ENCODE measurements around the gene MRPL46.

- TF ChIP-seq CTCF (IDR thresholded peaks at IDR 0.05; ENCODE audit: low read depth, low read length) (no peak), POLR2A (IDR thresholded peaks at IDR 0.05; ENCODE audit: extremely low read depth, insufficient read length) (no peak)
Measured at GRCh38 chr15:88447206-88447605, 20.0 kb downstream of the MRPL46 start.

All from NB4 (cell line).